Pulmonary artery endothelial cell (primary cell): ENCODE measurements around the gene TMEM18. TPM values are rescaled to one million over a fixed set of nuclear protein-coding genes. Genes with fewer than 3 reads are reported as not detected.
A peak's percentile ranks its signal among the peaks of the same experiment; 100 is the strongest.

Experiments used
- DNase-seq: peaks from one replicate; pipeline ENCODE4 v3.0.0-alpha.2; 2011; ENCODE audit warnings: low read depth, low spot score
- total RNA-seq: library from RNA; depleted of rRNA; stranded (reverse); fragments of >200 nt; gene quantifications from 2 replicates; pipeline ENCODE4 v1.2.3, GENCODE V29; 2014

TMEM18 gene
- total RNA-seq, 1 donor from 2014 or later = 13.9 TPM

DNA sequence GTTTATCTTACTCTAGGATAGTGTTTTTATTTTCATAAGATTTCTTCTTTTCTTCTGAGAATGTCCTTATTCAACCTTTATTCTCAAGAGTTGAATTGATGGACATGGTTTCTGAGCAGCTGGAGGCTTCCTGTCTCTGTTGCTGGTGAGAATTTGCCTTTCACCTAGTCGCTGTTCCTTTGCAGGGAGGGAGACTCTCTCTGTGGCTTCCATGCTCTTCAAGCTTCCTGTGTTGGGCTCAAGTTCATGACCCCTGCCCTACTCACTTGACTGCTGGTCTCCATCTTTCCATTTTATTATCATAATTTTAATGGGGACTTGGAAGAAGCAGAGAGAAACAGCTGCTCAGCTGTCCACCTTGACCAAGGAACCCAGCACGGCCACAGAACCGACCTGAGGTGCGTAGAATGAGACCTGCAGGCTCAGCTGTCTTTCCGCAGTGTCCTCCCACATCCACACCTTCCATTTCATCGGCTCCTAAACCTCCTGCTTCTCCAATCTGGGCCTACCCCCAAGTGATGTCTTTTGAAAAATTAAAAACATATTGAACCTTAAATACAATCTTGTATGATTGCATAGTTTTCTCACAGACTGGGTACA lies 24.2 kb downstream of the TMEM18 start:
- no peak for DNase-seq

DNA sequence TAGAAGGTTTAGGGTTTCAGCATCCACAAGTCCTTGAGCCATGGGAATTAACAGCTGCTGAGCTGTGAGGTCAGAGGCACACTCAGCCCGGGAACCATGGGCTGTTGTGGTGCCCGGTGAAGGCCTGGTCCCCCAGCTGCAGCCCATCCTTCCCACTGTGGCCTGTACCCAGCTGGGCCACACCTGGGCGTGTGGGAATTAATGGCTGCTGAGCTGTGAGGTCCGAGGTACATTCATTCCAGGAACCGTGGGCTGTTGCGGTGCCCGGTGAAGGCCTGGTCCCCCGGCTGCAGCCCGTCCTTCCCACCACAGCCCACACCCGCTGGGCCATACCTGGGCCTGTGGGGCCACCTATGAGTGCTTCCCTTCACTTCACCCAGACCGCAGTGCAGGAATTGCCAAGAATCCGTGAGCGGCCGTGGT lies 25.2 kb downstream of the TMEM18 start:
- DNase-seq = no peak

DNA sequence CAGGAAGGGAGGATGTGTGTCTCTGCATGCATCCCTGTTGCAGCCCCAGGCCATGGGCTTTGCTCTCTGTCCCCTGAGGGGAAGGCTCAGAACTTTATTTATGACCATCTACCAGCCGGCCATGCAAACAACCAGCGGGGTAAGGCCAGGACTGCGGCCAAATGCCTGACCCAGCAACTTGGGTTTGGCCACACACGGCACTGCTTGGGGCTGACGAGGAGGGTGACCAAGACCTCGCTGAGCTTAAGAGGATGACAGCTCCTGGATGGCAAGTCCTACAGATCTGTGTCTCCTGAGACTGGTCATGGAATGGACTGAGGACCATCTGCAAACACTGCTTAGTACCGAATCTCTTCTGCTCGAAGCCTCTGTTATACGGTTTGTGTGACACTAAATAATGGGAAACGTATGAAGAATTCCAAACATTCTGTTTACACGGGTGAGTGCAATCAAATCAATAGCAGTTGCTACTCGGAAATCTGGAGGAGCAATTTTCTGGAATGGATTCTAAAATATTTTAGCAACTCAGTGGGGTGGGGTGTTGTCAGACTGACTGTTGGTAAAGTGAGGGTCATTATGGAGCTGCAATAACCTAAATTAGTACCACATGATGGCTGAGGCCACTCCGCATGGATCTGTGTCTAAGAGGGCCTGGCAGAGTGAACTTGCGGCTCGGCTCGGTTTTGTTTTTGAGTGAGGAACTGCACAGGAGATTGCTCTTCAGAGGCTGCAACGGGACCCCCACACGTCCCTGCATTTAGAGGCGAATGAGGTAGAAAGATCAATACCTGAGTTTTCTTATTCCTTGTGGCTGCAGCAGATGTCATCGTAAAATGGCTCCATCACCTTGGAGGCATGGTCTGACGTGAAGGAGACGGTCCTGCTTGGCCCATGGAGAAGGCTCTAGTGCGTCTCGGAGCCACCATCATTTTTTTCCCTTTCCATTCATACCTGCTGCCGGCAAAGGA lies 26.6 kb downstream of the TMEM18 start:
- no peak for DNase-seq

DNA sequence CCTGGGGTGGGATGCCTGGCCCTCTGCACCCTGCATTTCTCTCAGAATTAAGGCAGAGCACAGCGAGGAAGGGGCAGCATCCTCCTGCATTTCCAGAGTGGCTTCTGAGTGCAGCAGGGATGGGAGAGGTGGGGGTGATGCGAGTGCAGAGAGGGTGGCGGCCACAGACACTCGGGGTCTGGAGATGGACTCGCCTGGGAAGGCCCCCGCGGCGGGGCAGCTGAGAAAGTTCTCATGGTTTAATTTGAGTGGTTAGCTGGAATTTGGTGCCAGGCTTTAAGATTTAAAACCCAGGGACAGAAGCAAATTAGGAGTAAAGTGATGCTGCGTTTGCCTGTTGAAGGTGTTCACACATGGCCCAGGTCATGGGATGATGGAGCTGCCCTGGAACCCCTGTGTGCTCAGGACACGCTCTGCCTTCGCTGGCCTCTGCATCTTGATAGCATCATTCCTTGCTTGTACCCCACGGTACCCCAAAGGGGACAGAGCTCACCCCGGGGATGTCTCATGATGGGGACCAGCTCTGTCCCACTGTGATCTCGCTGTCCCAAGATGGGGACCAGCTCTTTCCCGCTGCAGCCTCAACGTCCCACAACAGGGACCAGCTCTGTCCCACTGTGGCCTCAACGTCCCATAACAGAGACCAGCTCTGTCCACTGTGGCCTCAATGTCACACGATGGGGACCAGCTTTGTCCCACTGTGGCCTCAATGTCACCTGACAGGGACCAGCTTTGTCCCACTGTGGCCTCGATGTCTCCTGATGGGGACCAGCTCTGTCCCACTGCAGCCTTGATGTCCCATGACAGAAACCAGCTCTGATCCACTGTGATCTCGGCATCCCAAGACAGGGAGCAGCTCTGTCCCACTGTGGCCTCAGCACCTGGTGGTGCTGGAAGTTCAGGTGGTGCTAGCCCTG lies 27.5 kb downstream of the TMEM18 start:
- DNase-seq = no peak

DNA sequence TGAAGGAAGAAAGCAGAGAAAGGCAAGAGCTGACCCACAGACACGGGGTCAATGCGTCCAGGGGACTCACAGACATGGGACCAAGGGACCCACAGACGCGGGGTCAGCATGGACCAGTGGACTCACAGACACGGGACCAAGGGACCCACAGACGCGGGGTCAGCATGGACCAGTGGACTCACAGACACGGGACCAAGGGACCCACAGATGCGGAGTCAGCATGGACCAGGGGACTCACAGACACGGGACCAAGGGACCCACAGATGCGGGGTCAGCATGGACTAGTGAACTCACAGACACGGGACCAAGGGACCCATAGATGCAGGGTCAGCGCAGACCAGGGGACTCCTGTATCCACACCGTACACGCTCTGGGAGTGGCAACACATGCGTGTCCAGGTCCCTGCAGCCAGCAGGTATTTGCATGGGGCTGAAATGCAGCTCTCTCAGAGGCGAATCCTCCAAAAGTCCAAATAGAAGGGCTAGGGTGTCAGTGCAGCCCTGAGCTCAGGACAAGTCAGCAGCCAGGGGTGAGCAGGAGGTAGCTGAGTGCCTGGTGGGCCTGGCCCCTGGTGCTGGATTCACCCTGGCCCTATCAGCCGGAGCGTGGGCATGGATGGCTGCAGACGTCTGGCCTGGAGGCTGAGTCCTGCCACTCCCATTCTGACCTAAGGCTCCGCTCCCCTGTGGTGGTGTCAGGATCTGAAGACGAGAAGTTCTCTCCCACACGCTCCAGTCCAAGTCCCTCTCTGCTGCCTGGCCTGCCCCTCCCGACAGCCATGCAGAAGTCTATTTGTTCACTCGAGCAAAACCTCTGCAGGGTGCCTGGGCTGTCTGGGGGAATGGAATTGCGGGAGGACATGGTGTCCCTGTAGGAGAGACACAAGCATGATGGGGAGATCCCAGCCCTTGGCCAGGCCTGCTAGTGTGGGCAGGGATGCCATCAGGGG lies 28.5 kb downstream of the TMEM18 start:
- no peak for DNase-seq

DNA sequence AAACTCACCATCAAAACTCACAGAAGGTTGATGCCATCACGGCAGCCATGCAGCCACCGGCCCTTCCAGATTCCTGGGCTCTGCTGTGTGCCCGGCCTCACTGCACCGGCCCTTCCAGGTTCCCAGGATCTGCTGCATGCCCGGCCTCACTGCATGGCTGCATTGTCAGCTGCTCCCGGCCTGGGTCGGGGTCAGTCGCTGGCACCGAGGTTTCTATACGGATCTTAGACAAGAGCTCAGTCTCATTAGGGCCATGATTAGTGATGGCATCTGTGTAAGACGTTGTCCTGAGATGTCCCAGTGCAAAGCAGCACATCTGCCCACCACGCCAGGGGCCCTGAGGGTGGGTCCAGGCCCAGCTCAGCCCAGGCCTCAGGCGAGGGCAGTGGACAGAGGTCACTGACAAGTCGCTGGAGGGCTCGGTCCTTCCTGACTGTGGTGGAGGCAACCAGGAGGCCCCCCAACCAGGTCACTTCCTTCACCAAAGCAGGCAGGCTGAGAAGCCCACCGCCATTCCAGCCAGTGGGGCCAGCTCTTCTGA lies 29.4 kb downstream of the TMEM18 start:
- DNase-seq = no peak

DNA sequence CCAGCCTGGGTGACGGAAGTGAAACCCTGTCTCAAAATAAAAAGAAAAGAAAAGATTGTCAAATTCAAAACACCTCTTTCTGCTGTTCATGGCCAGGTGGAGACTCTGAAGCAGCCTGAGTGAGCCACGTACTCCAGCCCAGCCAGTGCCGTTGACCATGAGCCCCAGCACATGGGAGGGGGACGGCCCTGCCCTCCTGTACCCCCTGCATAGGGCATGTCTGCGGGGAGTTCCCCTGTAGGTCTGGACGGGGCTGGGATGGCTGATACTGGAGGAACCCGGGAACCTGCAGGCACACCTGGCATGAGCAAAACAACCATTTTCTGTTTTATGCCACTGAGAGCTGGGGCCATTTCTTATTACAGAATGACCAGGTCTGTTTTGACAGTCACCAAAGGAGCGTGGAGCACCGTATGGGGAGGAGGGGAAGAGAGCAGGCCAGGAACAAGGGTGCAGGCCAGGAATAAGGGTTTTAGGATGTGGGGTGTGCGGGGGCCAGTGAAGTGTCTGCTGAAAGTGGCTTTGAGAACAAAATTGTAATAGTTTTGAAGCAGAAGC lies 30.1 kb downstream of the TMEM18 start:
- DNase-seq = no peak

DNA sequence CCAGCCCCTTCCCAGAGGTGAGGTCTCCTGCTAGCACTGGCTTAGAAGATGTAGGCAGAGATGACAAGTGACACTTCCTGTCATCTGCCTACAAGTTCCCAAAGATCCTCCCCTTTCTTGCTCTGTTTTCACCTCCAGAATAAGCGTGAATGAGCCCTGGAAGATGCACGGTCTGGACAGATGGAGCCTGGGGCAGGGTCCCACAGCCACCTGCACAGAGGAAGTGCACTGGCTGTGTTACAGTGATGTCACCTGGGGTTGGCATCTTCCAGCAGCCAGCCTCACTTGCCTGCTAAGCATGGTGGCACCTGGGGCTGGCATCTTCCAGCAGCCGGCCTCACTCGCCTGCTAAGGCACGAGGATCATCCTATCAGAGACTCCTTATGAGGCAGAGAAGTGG lies 32.3 kb downstream of the TMEM18 start:
- DNase-seq = no peak

DNA sequence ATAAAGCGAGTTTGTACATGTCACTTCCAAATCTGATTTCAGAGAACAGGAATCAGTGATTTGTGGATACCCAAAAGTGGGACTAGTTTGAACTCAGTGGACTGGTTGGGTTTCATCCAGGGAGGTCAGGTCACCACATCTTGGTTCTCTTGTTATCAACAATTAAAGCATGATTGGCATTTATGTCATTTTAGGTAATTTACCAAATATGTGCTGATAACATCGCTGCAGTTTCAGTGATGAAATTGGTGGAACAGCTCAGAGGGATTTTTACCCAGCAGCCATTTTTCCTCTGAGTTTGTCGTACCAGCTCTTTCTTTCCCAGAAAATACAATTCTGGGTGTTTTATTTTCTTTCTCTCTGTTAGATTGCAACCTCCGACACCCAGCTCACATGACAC lies 33.4 kb downstream of the TMEM18 start:
- DNase-seq = no peak

DNA sequence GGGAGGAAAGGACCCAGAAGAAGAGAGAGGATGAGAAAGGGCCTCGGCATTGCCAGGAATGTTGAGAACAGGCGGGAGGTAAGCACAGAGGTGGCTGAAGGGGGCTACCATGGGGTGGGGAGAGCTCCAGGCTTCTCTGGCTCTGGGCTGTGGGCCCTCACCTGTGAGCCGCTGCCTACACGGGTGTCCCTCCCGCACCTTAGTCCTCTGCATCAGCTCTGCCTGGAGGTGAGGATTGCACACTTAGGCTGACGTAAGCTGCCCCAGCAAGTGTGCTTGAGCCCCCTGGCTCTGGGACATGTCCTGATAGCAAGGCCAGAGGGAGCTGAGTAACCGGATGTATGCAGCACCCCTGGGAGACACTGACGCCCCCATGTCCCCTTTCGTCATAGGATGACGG lies 33.9 kb downstream of the TMEM18 start:
- no peak for DNase-seq

DNA sequence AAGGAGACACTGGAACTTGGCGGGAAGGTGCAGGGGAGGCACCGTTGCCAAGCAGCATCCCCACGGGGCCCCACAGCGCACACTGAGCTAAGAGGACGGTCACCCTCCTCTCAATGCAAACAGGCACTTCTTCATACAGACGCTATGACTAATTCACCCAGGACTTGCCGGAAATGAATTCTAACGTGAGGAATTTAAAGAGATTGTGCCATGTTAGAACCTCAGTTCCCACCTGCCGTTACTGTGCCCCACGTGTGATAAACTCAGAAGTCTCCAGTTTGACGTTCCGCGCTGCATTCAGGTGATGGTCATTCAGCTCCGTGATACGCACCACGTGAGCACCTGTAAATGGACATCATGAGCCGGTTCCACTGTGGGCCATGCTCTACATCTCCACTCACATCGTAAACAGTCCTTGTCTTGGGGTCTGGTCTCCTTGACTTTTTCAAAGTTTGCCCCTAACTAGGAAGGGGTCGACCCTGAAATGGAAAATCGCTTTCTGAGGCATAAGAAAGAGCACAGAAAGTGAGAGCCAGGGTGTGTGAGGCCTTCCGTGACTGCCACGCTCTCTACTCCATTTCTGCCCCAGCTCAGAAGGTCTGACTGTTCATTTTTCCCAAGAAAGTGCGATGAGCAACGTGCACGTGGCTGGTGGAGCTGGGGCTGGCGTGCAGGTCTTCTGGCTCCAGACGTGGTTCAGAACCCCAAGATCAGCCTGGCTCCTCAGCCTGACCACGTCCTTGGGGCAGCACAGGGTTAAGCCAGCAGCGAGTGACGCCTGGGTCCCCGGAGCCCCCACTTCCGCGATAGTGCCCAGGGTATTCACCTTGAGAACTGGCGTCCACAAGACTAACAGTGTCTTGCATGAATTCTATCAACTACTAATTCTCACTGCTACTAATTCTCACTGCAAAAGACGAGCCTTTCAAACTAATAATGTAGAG lies 35.1 kb downstream of the TMEM18 start:
- no peak for DNase-seq

DNA sequence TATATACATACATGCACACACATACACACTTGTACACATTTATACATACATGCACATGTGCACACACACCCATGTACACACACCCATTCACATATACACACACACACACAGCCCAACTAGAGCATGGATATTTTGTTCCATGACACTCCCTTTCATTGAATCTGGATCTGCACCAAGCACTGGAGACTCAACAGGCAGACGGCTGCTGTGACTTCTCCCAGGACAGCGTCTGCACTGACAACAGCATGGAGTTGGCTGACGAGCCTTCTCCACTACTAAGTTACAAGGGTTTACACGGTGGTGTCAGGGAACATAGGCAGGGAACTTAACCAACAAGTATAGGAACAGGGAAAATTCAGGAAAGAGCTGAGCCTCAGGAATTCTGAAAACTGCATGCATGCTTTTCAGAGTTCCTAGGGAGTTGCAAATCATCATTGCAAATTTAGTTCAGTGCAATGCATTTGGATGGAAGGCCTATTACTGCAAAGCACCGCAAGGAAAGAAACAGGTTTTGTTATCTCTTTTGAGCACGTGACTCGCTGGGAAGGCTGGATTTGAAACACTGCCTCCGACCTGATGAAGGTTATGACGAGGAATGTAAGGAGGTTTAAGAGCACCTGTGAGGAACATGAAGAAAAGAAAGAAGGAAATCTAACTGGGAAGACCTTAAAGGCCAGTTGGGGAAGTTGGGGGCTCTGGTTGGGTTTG lies 35.9 kb downstream of the TMEM18 start:
- DNase-seq = no peak

DNA sequence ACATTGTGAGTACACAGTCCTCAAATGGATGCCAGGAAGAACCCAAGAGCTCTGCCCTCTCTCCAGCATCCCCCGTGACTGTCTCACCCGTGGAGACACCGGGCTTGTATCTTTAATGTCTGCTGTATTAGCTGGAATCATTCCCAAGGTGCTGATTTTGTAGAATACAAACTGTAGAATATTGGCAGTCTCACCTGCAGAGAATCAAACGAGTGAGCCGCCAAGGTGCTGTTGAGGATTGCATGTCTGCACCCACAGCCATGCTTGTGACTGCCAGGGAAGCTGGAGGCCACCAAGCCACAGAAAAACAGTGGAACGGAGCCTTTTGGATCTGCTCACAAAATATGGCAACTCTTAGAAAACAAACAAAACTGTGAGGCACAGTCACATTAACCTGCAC lies 37.5 kb downstream of the TMEM18 start:
- DNase-seq = no peak

DNA sequence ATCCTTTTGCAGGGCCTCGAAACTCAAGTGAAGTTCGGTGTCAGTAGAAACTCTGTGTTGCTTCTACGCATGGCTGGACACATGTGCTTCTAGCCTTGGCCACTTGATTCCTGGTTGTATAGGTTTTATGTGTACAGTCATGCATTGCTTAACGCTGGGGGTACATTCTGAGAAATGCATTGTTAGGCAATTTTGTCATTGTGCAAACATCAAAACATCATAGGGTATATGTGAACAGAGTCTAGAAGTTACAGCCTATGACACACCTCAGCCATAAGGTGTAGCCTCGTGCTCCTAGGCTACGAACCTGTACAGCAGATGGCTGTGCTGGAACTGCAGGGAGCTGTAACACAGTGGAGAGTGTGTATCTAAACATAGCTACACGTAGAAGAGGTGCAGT lies 39.4 kb downstream of the TMEM18 start:
- no peak for DNase-seq

DNA sequence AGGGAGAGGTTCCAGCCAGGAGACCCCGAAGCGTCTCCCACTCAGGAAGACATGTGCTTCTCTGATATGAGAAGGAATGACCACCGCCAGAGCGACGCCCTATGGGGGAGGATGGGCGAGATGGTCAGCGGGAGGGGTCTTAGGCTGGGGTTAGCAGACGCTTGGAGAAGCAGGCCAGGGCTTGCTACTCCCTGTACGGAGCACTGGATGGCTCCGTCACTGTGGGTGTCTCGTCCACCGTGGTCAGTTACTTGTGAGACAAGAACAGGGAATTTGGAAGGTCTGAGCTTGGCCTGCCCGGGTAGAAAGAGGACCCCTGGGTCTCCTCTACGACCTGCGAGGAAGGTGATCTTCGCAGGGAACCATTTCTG lies 39.8 kb downstream of the TMEM18 start:
- DNase-seq = no peak

DNA sequence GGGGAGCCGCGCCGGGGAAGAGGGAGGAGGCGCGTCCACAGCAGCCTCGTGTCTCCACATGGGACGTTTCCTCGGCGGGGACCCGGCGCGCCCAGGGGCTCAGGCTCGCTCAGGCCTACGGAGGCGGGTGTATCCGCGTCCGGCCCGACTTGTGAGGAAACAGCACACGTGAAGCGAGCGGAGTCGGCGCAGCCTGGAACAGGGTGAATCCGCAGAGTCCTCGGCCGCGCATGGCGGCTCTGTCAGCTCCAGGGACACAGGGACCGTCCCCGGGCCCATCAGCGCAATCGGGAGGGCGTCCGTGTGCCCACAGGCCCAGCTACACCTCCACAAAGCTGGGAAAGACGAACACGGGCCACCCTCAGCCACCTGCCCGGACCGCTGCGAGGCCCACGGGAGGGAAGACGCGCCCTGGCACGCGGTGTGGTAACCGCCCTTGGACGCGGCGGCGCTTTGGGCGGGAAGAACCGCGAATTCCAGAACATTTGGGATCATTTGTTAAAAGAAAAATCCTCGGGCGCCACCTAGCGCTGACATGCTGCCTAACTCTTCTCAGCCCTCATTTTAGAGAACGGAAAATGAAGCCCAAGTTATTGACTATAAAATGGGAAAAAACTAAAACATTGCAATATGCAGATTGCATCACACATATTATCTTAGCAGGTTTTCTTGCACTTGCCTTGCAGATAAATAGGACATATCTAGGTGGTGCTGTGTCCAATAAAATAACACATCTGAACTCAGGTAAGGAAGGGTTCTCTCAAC lies 40.4 kb downstream of the TMEM18 start:
- peak; percentile 8 for DNase-seq
